Measurements from ENCODE around the gene GPHN. TPM values are rescaled to one million over a fixed set of nuclear protein-coding genes. Genes with fewer than 3 reads are reported as not detected.
A peak's percentile ranks its signal among the peaks of the same experiment; 100 is the strongest.

The GPHN gene
- total RNA-seq, 2 donors from 2014 or later, result 13.5 to 18.7 TPM

GRCh38 chr14:67137744-67138371 is 629.9 kb downstream of the GPHN start:
- no peak for TF ChIP-seq POLR2A (IDR thresholded peaks at IDR 0.05)
- peak in 1 of 4 experiments; percentile 18 for TF ChIP-seq CTCF (IDR thresholded peaks at IDR 0.05)
- TF ChIP-seq POLR2AphosphoS5 (IDR thresholded peaks at IDR 0.05), result no peak
- Histone ChIP-seq H3K4me1 (replicated peaks) (no peaks in the 10 kb centered on the region), H3K36me3 (no peaks in the 10 kb centered on the region), H3K27me3 (replicated peaks; ENCODE audit: insufficient read depth) (no peaks in the 10 kb centered on the region), H3K27ac (no peak overlapping the region), H3K9me3 (no peaks in the 10 kb centered on the region), H3K4me3 (no peak overlapping the region)
- intact Hi-C loops (cut with DNase I), result no loop called here
- DNase-seq (ENCODE audit: low spot score), result no peak

GRCh38 chr14:67140556-67140955 is 632.6 kb downstream of the GPHN start:
- no peak for DNase-seq (ENCODE audit: low spot score)
- Histone ChIP-seq H3K27ac (no peak overlapping the region), H3K4me3 (no peak overlapping the region), H3K27me3 (replicated peaks; ENCODE audit: insufficient read depth) (no peaks in the 10 kb centered on the region), H3K36me3 (no peaks in the 10 kb centered on the region), H3K4me1 (replicated peaks) (no peaks in the 10 kb centered on the region), H3K9me3 (no peaks in the 10 kb centered on the region)
- WGBS, result 93% methylated on average over 2 of the region's 2 CpGs
- no peak for TF ChIP-seq CTCF (IDR thresholded peaks at IDR 0.05)
- no peak for TF ChIP-seq POLR2A (IDR thresholded peaks at IDR 0.05)
- TF ChIP-seq POLR2AphosphoS5 (IDR thresholded peaks at IDR 0.05), result no peak
- intact Hi-C loops (cut with DNase I), result no loop called here

GRCh38 chr14:67141146-67141900 is 633.4 kb downstream of the GPHN start:
- Histone ChIP-seq H3K27ac (no peak overlapping the region), H3K4me1 (replicated peaks) (no peaks in the 10 kb centered on the region), H3K4me3 (no peak overlapping the region), H3K9me3 (no peaks in the 10 kb centered on the region), H3K36me3 (no peaks in the 10 kb centered on the region), H3K27me3 (replicated peaks; ENCODE audit: insufficient read depth) (no peaks in the 10 kb centered on the region)
- no peak for DNase-seq (ENCODE audit: low spot score)
- WGBS, result 92% methylated on average over 1 of the region's 1 CpG
- intact Hi-C loops (cut with DNase I), result no loop called here
- TF ChIP-seq POLR2A (IDR thresholded peaks at IDR 0.05) (no peak), CTCF (IDR thresholded peaks at IDR 0.05) (no peak), POLR2AphosphoS5 (IDR thresholded peaks at IDR 0.05) (no peak)

GRCh38 chr14:67151082-67151666 is 643.2 kb downstream of the GPHN start:
- WGBS, result 50% methylated on average over 4 of the region's 4 CpGs
- Histone ChIP-seq H3K4me1 (replicated peaks) (no peaks in the 10 kb centered on the region), H3K36me3 (no peaks in the 10 kb centered on the region), H3K27me3 (replicated peaks; ENCODE audit: insufficient read depth) (no peaks in the 10 kb centered on the region), H3K4me3 (no peak overlapping the region), H3K27ac (no peak overlapping the region), H3K9me3 (no peaks in the 10 kb centered on the region)
- intact Hi-C loops (cut with DNase I), result no loop called here
- DNase-seq (ENCODE audit: low spot score), result no peak
- TF ChIP-seq POLR2A (IDR thresholded peaks at IDR 0.05) (no peak), POLR2AphosphoS5 (IDR thresholded peaks at IDR 0.05) (no peak), CTCF (IDR thresholded peaks at IDR 0.05) (no peak)

Measured in prostate gland (tissue), 2 donors.